ENCODE results near the gene TMEM120B. TPM values are rescaled to one million over a fixed set of nuclear protein-coding genes. Genes with fewer than 3 reads are reported as not detected.

Gene TMEM120B
- total and polyA plus RNA-seq, 2 of the 13 experiments (the other 11 are each of a cell fraction or from before 2014, with no cell fraction given) = 7.1 to 12.9 TPM

GRCh38 chr12:121828306-121828705 lies 115.8 kb downstream of the TMEM120B start (continued):
- no peak for TF ChIP-seq ZNF781 (CRISPR knock-in tag; IDR thresholded peaks at IDR 0.05; ENCODE audit: borderline replicate concordance, not compliant biosample characterization)
- no peak for TF ChIP-seq HNF1A (IDR thresholded peaks at IDR 0.05; ENCODE audit: low read depth)
- no peak for TF ChIP-seq HNF1A (CRISPR knock-in tag; IDR thresholded peaks at IDR 0.05; ENCODE audit: borderline replicate concordance)

GRCh38 chr12:121828826-121829225 lies 116.3 kb downstream of the TMEM120B start:
- FAIRE-seq (no peak), DNase-seq (ENCODE audit: low spot score) (no peak), ATAC-seq (no peak)
- CTCF ChIA-PET (ENCODE audit: low intra/inter-chr PET ratio, low total read pairs) = no interaction called here
- TF ChIP-seq, protein P1, sequence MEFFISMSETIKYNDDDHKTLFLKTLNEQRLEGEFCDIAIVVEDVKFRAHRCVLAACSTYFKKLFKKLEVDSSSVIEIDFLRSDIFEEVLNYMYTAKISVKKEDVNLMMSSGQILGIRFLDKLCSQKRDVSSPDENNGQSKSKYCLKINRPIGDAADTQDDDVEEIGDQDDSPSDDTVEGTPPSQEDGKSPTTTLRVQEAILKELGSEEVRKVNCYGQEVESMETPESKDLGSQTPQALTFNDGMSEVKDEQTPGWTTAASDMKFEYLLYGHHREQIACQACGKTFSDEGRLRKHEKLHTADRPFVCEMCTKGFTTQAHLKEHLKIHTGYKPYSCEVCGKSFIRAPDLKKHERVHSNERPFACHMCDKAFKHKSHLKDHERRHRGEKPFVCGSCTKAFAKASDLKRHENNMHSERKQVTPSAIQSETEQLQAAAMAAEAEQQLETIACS (CRISPR knock-in tag; IDR thresholded peaks at IDR 0.05) = no peak
- TF ChIP-seq ZNF510 (CRISPR knock-in tag; IDR thresholded peaks at IDR 0.05; ENCODE audit: low read depth) (no peak), HNRNPUL1 (IDR thresholded peaks at IDR 0.05; ENCODE audit: low read depth, low read length) (no peak), PTBP1 (IDR thresholded peaks at IDR 0.05; ENCODE audit: low read depth, low read length, poor library complexity, severe bottlenecking) (no peak), ZNF17 (CRISPR knock-in tag; IDR thresholded peaks at IDR 0.05) (no peak)
- intact Hi-C loops (cut with micrococcal nuclease; ENCODE audit: unreplicated experiment) (no loop called here), in situ Hi-C loops (cut with HindIII; ENCODE audit: extremely low pct_ligation_motif_present, low pct_unique_long_range_greater_than_20kb) (no loop called here)
- H3K4me2 ChIP-seq (ENCODE audit: low read depth, low read length) = no peak overlapping the region
- H3K79me2 ChIP-seq (ENCODE audit: insufficient read depth, low read length) = no peaks in the 10 kb centered on the region
- no peaks in the 10 kb centered on the region for H3K4me1 ChIP-seq (ENCODE audit: insufficient read depth, low read length)
- H3K27ac ChIP-seq (ENCODE audit: extremely low read length, insufficient read depth, low read length) = no peak overlapping the region
- no peak overlapping the region for H2AFZ ChIP-seq (ENCODE audit: low read length)
- no peaks in the 10 kb centered on the region for H3K27me3 ChIP-seq (ENCODE audit: control insufficient read depth in 1 of 2, insufficient read depth in 2 of 2, low read length in 2 of 2)
- H4K20me1 ChIP-seq (ENCODE audit: insufficient read depth, low read length) = no peaks in the 10 kb centered on the region
- BruUV-seq (replicated peaks) = no TSS peak
- POLR2A ChIA-PET = no interaction called here
- WGBS (ENCODE audit: low lambda C conversion rate) = 94% methylated on average over 8 of the region's 9 CpGs
- no peak overlapping the region for H3K4me3 ChIP-seq (replicated peaks in 1 of 3; ENCODE audit: insufficient read depth in 1 of 3, low read depth in 2 of 3, low read length in 3 of 3)
- H3K9me3 ChIP-seq (ENCODE audit: low read length) = no peaks in the 10 kb centered on the region
- H3K36me3 ChIP-seq (replicated peaks in 1 of 2; ENCODE audit: control insufficient read depth in 1 of 2, insufficient read depth in 2 of 2, low read length in 2 of 2) = peaks cover 21 to 43% of the 10 kb centered on the region in 2 experiments
- H3K9ac ChIP-seq (ENCODE audit: insufficient read depth, low read depth, low read length) = no peak overlapping the region
